ENCODE data around the gene DNAJA3.

GRCh38 chr16:4431023-4431422 is 5.4 kb downstream of the DNAJA3 start:
- no peak for TF ChIP-seq CTCF (IDR thresholded peaks at IDR 0.05)
- TF ChIP-seq, protein P1, sequence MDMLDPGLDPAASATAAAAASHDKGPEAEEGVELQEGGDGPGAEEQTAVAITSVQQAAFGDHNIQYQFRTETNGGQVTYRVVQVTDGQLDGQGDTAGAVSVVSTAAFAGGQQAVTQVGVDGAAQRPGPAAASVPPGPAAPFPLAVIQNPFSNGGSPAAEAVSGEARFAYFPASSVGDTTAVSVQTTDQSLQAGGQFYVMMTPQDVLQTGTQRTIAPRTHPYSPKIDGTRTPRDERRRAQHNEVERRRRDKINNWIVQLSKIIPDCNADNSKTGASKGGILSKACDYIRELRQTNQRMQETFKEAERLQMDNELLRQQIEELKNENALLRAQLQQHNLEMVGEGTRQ (CRISPR knock-in tag; IDR thresholded peaks at IDR 0.05) = no peak
- no peak for TF ChIP-seq FOXJ3 (CRISPR knock-in tag; IDR thresholded peaks at IDR 0.05; ENCODE audit: borderline replicate concordance)
- no peak for TF ChIP-seq MLX (CRISPR knock-in tag; IDR thresholded peaks at IDR 0.05)
- TF ChIP-seq, protein P2, sequence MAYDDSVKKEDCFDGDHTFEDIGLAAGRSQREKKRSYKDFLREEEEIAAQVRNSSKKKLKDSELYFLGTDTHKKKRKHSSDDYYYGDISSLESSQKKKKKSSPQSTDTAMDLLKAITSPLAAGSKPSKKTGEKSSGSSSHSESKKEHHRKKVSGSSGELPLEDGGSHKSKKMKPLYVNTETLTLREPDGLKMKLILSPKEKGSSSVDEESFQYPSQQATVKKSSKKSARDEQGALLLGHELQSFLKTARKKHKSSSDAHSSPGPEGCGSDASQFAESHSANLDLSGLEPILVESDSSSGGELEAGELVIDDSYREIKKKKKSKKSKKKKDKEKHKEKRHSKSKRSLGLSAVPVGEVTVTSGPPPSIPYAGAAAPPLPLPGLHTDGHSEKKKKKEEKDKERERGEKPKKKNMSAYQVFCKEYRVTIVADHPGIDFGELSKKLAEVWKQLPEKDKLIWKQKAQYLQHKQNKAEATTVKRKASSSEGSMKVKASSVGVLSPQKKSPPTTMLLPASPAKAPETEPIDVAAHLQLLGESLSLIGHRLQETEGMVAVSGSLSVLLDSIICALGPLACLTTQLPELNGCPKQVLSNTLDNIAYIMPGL (CRISPR knock-in tag; IDR thresholded peaks at IDR 0.05) = no peak
